WTC11 (cell line): ENCODE data around the gene ZNF213.

ENCODE experiments used
- CREM ChIP-seq: sonication (generic); formaldehyde crosslinking; IDR thresholded peaks from 2 replicates; pipeline ENCODE4 v1.8.1; 2022; ENCODE audit warnings: mild to moderate bottlenecking, missing genetic modification reagents, moderate library complexity
- MYBL2 ChIP-seq: sonication (generic); formaldehyde crosslinking; IDR thresholded peaks from 2 replicates; pipeline ENCODE4 v1.8.1; 2023; ENCODE audit warnings: mild to moderate bottlenecking, moderate library complexity, missing genetic modification reagents
- NFE2L1 ChIP-seq: sonication (generic); formaldehyde crosslinking; IDR thresholded peaks from 2 replicates; pipeline ENCODE4 v1.8.1; 2023; ENCODE audit warnings: missing genetic modification reagents
- SP1 ChIP-seq: sonication (generic); formaldehyde crosslinking; conservative IDR thresholded peaks from 2 replicates; pipeline ENCODE4 v1.8.1; 2022; ENCODE audit warnings: missing genetic modification reagents
- TF ChIP-seq, protein P1 (sequence below): fragments of 200-600 bp; IDR thresholded peaks from 2 replicates; pipeline ENCODE4 v1.8.0; 2022; ENCODE audit warnings: antibody characterized with exemption
- TF ChIP-seq, protein P2 (sequence below): sonication (generic); formaldehyde crosslinking; IDR thresholded peaks from 2 replicates; pipeline ENCODE4 v1.8.1; 2023; ENCODE audit warnings: mild to moderate bottlenecking, missing genetic modification reagents, moderate library complexity
- TF ChIP-seq, protein P3 (sequence below): sonication (generic); formaldehyde crosslinking; IDR thresholded peaks from 2 replicates; pipeline ENCODE4 v1.8.1; 2022; ENCODE audit warnings: mild to moderate bottlenecking, moderate library complexity, missing genetic modification reagents
- TF ChIP-seq, protein P4 (sequence below): sonication (generic); formaldehyde crosslinking; conservative IDR thresholded peaks from 2 replicates; pipeline ENCODE4 v1.8.1; 2022; ENCODE audit warnings: mild to moderate bottlenecking, missing genetic modification reagents
- TF ChIP-seq, protein P5 (sequence below): sonication (generic); formaldehyde crosslinking; conservative IDR thresholded peaks from 2 replicates; pipeline ENCODE4 v1.8.1; 2023; ENCODE audit warnings: mild to moderate bottlenecking, low read depth, missing genetic modification reagents, moderate library complexity
- TF ChIP-seq, protein P6 (sequence below): sonication (generic); formaldehyde crosslinking; IDR thresholded peaks from 2 replicates; pipeline ENCODE4 v1.8.1; 2023; ENCODE audit warnings: mild to moderate bottlenecking, missing genetic modification reagents
- TF ChIP-seq, protein P7 (sequence below): sonication (generic); formaldehyde crosslinking; IDR thresholded peaks from 2 replicates; pipeline ENCODE4 v1.8.0; 2022; ENCODE audit warnings: mild to moderate bottlenecking, missing genetic modification reagents

DNA sequence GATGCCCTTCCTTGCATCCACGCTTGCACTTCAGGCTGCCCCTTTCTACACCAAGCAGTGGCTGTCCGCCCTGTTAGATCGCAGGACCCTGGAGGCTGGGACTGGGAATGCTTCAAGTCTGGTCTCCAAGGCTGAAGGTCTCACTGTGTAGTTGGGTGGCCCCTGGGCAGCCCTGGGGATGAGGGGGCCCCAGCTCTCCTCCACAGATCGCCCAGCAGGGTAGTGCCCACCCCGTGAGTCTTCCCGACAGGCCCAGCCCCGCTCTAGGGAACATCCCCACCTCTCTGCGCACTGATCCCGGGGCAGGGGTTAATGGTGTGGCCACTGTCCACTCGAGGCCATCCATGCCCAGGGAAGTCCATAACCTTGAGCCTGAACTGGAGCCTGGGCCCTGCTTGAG, 10.3 kb downstream of the ZNF213 start:
- TF ChIP-seq, protein P1, sequence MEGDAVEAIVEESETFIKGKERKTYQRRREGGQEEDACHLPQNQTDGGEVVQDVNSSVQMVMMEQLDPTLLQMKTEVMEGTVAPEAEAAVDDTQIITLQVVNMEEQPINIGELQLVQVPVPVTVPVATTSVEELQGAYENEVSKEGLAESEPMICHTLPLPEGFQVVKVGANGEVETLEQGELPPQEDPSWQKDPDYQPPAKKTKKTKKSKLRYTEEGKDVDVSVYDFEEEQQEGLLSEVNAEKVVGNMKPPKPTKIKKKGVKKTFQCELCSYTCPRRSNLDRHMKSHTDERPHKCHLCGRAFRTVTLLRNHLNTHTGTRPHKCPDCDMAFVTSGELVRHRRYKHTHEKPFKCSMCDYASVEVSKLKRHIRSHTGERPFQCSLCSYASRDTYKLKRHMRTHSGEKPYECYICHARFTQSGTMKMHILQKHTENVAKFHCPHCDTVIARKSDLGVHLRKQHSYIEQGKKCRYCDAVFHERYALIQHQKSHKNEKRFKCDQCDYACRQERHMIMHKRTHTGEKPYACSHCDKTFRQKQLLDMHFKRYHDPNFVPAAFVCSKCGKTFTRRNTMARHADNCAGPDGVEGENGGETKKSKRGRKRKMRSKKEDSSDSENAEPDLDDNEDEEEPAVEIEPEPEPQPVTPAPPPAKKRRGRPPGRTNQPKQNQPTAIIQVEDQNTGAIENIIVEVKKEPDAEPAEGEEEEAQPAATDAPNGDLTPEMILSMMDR = no peak
- TF ChIP-seq, protein P2, sequence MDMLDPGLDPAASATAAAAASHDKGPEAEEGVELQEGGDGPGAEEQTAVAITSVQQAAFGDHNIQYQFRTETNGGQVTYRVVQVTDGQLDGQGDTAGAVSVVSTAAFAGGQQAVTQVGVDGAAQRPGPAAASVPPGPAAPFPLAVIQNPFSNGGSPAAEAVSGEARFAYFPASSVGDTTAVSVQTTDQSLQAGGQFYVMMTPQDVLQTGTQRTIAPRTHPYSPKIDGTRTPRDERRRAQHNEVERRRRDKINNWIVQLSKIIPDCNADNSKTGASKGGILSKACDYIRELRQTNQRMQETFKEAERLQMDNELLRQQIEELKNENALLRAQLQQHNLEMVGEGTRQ (CRISPR knock-in tag) = no peak
- TF ChIP-seq MYBL2 (no peak), SP1 (no peak), CREM (no peak), NFE2L1 (CRISPR knock-in tag) (no peak)
- TF ChIP-seq, protein P3, sequence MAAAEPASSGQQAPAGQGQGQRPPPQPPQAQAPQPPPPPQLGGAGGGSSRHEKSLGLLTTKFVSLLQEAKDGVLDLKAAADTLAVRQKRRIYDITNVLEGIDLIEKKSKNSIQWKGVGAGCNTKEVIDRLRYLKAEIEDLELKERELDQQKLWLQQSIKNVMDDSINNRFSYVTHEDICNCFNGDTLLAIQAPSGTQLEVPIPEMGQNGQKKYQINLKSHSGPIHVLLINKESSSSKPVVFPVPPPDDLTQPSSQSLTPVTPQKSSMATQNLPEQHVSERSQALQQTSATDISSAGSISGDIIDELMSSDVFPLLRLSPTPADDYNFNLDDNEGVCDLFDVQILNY (CRISPR knock-in tag) = no peak
- TF ChIP-seq, protein P4, sequence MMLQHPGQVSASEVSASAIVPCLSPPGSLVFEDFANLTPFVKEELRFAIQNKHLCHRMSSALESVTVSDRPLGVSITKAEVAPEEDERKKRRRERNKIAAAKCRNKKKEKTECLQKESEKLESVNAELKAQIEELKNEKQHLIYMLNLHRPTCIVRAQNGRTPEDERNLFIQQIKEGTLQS (CRISPR knock-in tag) = no peak
- TF ChIP-seq, protein P5, sequence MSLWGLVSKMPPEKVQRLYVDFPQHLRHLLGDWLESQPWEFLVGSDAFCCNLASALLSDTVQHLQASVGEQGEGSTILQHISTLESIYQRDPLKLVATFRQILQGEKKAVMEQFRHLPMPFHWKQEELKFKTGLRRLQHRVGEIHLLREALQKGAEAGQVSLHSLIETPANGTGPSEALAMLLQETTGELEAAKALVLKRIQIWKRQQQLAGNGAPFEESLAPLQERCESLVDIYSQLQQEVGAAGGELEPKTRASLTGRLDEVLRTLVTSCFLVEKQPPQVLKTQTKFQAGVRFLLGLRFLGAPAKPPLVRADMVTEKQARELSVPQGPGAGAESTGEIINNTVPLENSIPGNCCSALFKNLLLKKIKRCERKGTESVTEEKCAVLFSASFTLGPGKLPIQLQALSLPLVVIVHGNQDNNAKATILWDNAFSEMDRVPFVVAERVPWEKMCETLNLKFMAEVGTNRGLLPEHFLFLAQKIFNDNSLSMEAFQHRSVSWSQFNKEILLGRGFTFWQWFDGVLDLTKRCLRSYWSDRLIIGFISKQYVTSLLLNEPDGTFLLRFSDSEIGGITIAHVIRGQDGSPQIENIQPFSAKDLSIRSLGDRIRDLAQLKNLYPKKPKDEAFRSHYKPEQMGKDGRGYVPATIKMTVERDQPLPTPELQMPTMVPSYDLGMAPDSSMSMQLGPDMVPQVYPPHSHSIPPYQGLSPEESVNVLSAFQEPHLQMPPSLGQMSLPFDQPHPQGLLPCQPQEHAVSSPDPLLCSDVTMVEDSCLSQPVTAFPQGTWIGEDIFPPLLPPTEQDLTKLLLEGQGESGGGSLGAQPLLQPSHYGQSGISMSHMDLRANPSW (CRISPR knock-in tag) = no peak
- TF ChIP-seq, protein P6, sequence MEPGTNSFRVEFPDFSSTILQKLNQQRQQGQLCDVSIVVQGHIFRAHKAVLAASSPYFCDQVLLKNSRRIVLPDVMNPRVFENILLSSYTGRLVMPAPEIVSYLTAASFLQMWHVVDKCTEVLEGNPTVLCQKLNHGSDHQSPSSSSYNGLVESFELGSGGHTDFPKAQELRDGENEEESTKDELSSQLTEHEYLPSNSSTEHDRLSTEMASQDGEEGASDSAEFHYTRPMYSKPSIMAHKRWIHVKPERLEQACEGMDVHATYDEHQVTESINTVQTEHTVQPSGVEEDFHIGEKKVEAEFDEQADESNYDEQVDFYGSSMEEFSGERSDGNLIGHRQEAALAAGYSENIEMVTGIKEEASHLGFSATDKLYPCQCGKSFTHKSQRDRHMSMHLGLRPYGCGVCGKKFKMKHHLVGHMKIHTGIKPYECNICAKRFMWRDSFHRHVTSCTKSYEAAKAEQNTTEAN (CRISPR knock-in tag) = no peak
- TF ChIP-seq, protein P7, sequence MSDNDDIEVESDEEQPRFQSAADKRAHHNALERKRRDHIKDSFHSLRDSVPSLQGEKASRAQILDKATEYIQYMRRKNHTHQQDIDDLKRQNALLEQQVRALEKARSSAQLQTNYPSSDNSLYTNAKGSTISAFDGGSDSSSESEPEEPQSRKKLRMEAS (CRISPR knock-in tag) = no peak
